Progenitor cell of endocrine pancreas (in vitro differentiated cells): Measurements from ENCODE around the gene TBPL2. TPM values are rescaled to one million over a fixed set of nuclear protein-coding genes. Genes with fewer than 3 reads are reported as not detected.

Experiments
- DNase-seq: peaks from one replicate; pipeline ENCODE4 v3.0.0; 2021; ENCODE audit warnings: low spot score; ENCODE audit not compliant: unreplicated experiment
- H3K27ac Mint-ChIP-seq: 2 replicates; pipeline ENCODE4 v1.8.0; 2021; ENCODE audit warnings: mild to moderate bottlenecking, moderate library complexity, mixed read lengths
- H3K27me3 Mint-ChIP-seq: 2 replicates; pipeline ENCODE4 v1.8.0; 2021; ENCODE audit warnings: mixed read lengths
- H3K36me3 Mint-ChIP-seq: 2 replicates; pipeline ENCODE4 v1.8.0; 2022; ENCODE audit warnings: mixed read lengths; ENCODE audit not compliant: insufficient read depth
- H3K4me1 Mint-ChIP-seq: 2 replicates; pipeline ENCODE4 v1.8.0; 2021; ENCODE audit warnings: low read depth, mixed read lengths
- H3K4me3 Mint-ChIP-seq: 2 replicates; pipeline ENCODE4 v1.8.0; 2021; ENCODE audit warnings: low read depth, mild to moderate bottlenecking, moderate library complexity, mixed read lengths
- H3K9me3 Mint-ChIP-seq: 2 replicates; pipeline ENCODE4 v1.8.0; 2021; ENCODE audit warnings: low read depth, mixed read lengths
- CTCF ChIP-seq: fragments of 200-600 bp; sonication (generic); IDR thresholded peaks from one replicate; pipeline ENCODE4 v1.5.0; 2021; ENCODE audit warnings: antibody characterized with exemption, mild to moderate bottlenecking; ENCODE audit not compliant: unreplicated experiment
- total RNA-seq: library from RNA; stranded (reverse); gene quantifications from 2 replicates; pipeline ENCODE4 v1.2.1, GENCODE V29; 2021

The TBPL2 gene
- total RNA-seq, 1 donor from 2014 or later, result not detected

- Mint-ChIP-seq H3K9me3 (no peaks in the 10 kb centered on the region), H3K36me3 (no peaks in the 10 kb centered on the region), H3K27ac (peak overlapping the region; percentile 54), H3K27me3 (no peaks in the 10 kb centered on the region), H3K4me3 (no peak overlapping the region), H3K4me1 (no peaks in the 10 kb centered on the region)
- no peak for DNase-seq
- no peak for TF ChIP-seq CTCF
These were observed 36.1 kb downstream of the TBPL2 start for GRCh38 chr14:55404173-55404854.

- no peak for TF ChIP-seq CTCF
- H3K4me1 Mint-ChIP-seq, result no peaks in the 10 kb centered on the region
- H3K9me3 Mint-ChIP-seq, result no peaks in the 10 kb centered on the region
- H3K27ac Mint-ChIP-seq, result no peak overlapping the region
- H3K36me3 Mint-ChIP-seq, result no peaks in the 10 kb centered on the region
- H3K27me3 Mint-ChIP-seq, result no peaks in the 10 kb centered on the region
- H3K4me3 Mint-ChIP-seq, result no peak overlapping the region
- DNase-seq, result no peak
These were observed 38.7 kb downstream of the TBPL2 start for GRCh38 chr14:55401751-55402150.

- peaks cover 3% of the 10 kb centered on the region for H3K36me3 Mint-ChIP-seq
- TF ChIP-seq CTCF, result no peak
These were observed 40.6 kb downstream of the TBPL2 start for GRCh38 chr14:55399852-55400251.

GRCh38 chr14:55399183-55399582 lies 41.2 kb downstream of the TBPL2 start:
- Mint-ChIP-seq H3K4me3 (no peak overlapping the region), H3K36me3 (peaks cover 4% of the 10 kb centered on the region), H3K9me3 (no peaks in the 10 kb centered on the region), H3K27ac (no peak overlapping the region), H3K27me3 (no peaks in the 10 kb centered on the region), H3K4me1 (no peaks in the 10 kb centered on the region)
- no peak for DNase-seq
- TF ChIP-seq CTCF, result no peak

More at GRCh38 chr14:55399852-55400251, 40.6 kb downstream of the TBPL2 start:
- Mint-ChIP-seq H3K4me1 (no peaks in the 10 kb centered on the region), H3K27ac (no peak overlapping the region), H3K27me3 (no peaks in the 10 kb centered on the region), H3K4me3 (no peak overlapping the region), H3K9me3 (no peaks in the 10 kb centered on the region)
- no peak for DNase-seq

GRCh38 chr14:55398679-55399078 lies 41.7 kb downstream of the TBPL2 start:
- H3K4me3 Mint-ChIP-seq, result no peak overlapping the region
- TF ChIP-seq CTCF, result no peak
- no peak for DNase-seq
- H3K4me1 Mint-ChIP-seq, result no peaks in the 10 kb centered on the region
- H3K27ac Mint-ChIP-seq, result no peak overlapping the region
- no peaks in the 10 kb centered on the region for H3K27me3 Mint-ChIP-seq
- no peaks in the 10 kb centered on the region for H3K9me3 Mint-ChIP-seq
- H3K36me3 Mint-ChIP-seq, result peaks cover 4% of the 10 kb centered on the region
